ENCODE results near the gene VAPA.

DNA sequence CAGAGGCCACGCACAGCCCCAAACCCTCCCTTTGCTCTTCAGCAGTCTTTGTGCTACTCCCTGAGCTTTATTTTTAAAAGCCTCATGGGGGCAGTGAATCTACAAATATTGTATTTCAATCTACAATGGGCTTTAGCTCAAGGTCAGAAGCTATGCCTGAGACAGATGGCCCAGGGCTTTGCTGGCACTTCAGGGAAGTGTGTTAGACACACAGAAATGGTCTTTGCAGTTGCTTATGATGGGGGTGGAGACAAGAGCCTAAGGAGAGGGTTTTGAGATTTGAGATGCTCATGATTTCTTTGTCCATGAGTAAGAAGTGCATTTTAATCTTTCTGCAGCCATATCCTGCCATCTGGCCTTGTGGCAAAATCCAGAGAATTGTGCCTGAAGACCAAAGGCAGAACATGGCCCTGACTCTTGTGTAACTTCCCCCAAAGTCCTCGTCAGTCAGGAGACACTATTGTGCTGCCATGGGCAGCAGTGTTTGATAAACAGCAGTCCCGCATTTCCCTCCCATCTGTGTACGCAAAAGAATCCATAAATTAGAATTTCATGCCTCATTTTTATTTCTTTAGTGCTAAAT, 92.6 kb downstream of the VAPA start:
- TF ChIP-seq CTCF (optimal IDR thresholded peaks at IDR 0.05 in 1 of 3, IDR thresholded peaks at IDR 0.05 in 1 of 3, conservative IDR thresholded peaks at IDR 0.05 in 1 of 3; ENCODE audit: extremely low read depth in 1 of 3, insufficient read depth in 2 of 3, low read length in 3 of 3) (peak in 1 of 3 experiments; percentile 13), EZH2 (IDR thresholded peaks at IDR 0.05; ENCODE audit: low read length) (no peak)
